OCI-LY7 (cell line): Measurements from ENCODE around the gene PSMD7. TPM values are rescaled to one million over a fixed set of nuclear protein-coding genes. Genes with fewer than 3 reads are reported as not detected.
A peak's percentile ranks its signal among the peaks of the same experiment; 100 is the strongest.

ENCODE experiments used
- BruUV-seq: library from RNA; stranded (reverse); fragments of 400-500 nt; replicated peaks from 2 replicates; lab custom pipeline; 2021; lab: Mats Ljungman, UMichigan
- CTCF ChIA-PET: fragments of 300-600 bp; sonication (Branson Sonifier 250); formaldehyde crosslinking; loops from one replicate; lab custom pipeline; 2022; ENCODE audit warnings: antibody characterized with exemption; ENCODE audit not compliant: unreplicated experiment; lab: Charles Lee
- POLR2A ChIA-PET: fragments of 300-600 bp; sonication (Branson Sonifier 250); formaldehyde crosslinking; loops from one replicate; lab custom pipeline; 2022; ENCODE audit warnings: antibody characterized with exemption; lab: Charles Lee
- DNase-seq: peaks from one replicate; pipeline ENCODE4 v3.0.0-alpha.2; 2015; ENCODE audit warnings: low spot score
- H2AFZ ChIP-seq: fragments of 200-600 bp; sonication (generic), shearing (Covaris generic); 2 replicates; pipeline ENCODE4 v1.6.1; 2014; ENCODE audit warnings: mild to moderate bottlenecking, antibody characterized with exemption, low read length, moderate library complexity
- H3K27ac ChIP-seq: fragments of 200-600 bp; sonication (generic); 2 replicates; pipeline ENCODE4 v1.5.1; 2014; ENCODE audit warnings: mixed run types, low read depth, mild to moderate bottlenecking, moderate library complexity, low read length, inconsistent platforms; ENCODE audit not compliant: poor library complexity, severe bottlenecking
- H3K36me3 ChIP-seq: fragments of 200-600 bp; sonication (generic); 2 replicates; pipeline ENCODE4 v1.6.1; 2014; ENCODE audit warnings: mild to moderate bottlenecking, antibody characterized with exemption, low read length, moderate library complexity, mixed read lengths; ENCODE audit not compliant: insufficient read depth
- H3K4me1 ChIP-seq: fragments of 200-600 bp; sonication (generic); 2 replicates; pipeline ENCODE4 v1.5.1; 2014; ENCODE audit warnings: mild to moderate bottlenecking, low read length; ENCODE audit not compliant: insufficient read depth, poor library complexity, severe bottlenecking
- H3K4me2 ChIP-seq: fragments of 200-600 bp; sonication (generic); 2 replicates; pipeline ENCODE4 v1.6.1; 2014; ENCODE audit warnings: mild to moderate bottlenecking, low read length
- H3K4me3 ChIP-seq: fragments of 200-600 bp; sonication (generic); 2 replicates; pipeline ENCODE4 v1.5.1; 2014; ENCODE audit warnings: mild to moderate bottlenecking, low read depth, low read length; ENCODE audit not compliant: poor library complexity, severe bottlenecking
- H3K79me2 ChIP-seq: fragments of 200-600 bp; sonication (generic); 2 replicates; pipeline ENCODE4 v1.6.1; 2016; ENCODE audit warnings: low read depth, mild to moderate bottlenecking, low read length, moderate library complexity, mixed read lengths; ENCODE audit not compliant: insufficient read depth
- H3K9me2 ChIP-seq: fragments of 200-600 bp; sonication (generic); 2 replicates; pipeline ENCODE4 v1.6.1; 2016; ENCODE audit warnings: mild to moderate bottlenecking, low read length, mixed read lengths; ENCODE audit not compliant: insufficient read depth
- H3K9me3 ChIP-seq: fragments of 200-600 bp; sonication (generic); 2 replicates; pipeline ENCODE4 v1.6.1; 2014; ENCODE audit warnings: mild to moderate bottlenecking, mixed run types, low read length, mixed read lengths
- H4K20me1 ChIP-seq: fragments of 200-600 bp; sonication (generic); 2 replicates; pipeline ENCODE4 v1.6.1; 2014; ENCODE audit warnings: mild to moderate bottlenecking, antibody characterized with exemption, low read length, moderate library complexity, mixed read lengths; ENCODE audit not compliant: insufficient read depth
- CTCF ChIP-seq: fragments of 200-600 bp; sonication (generic); conservative IDR thresholded peaks from 2 replicates; pipeline ENCODE4 v1.5.1; 2014; ENCODE audit warnings: mild to moderate bottlenecking, antibody characterized with exemption, low read length, moderate library complexity, mixed read lengths
- EZH2phosphoT487 ChIP-seq: fragments of 200-600 bp; sonication (generic); IDR thresholded peaks from 2 replicates; pipeline ENCODE4 v1.6.1; 2018; ENCODE audit warnings: low read depth, borderline replicate concordance, mild to moderate bottlenecking, mixed run types, antibody characterized with exemption, low read length, moderate library complexity, mixed read lengths
- intact Hi-C: fragments of 100-400 bp; cut with micrococcal nuclease; formaldehyde crosslinking; loops from one replicate; pipeline ENCODE4 v1.10.0; 2022; ENCODE audit not compliant: unreplicated experiment
- total RNA-seq, 2 experiments: library from RNA; depleted of rRNA in 1 of 2; stranded (reverse); fragments of >200 nt in 1 of 2; shearing (Covaris generic) in 1 of 2; gene quantifications; 2 replicates each; pipeline ENCODE4 v1.2.3, GENCODE V29; 2014 to 2022

The PSMD7 gene
- total RNA-seq, 2 experiments from 2014 or later, result 80.6 to 144 TPM

DNA sequence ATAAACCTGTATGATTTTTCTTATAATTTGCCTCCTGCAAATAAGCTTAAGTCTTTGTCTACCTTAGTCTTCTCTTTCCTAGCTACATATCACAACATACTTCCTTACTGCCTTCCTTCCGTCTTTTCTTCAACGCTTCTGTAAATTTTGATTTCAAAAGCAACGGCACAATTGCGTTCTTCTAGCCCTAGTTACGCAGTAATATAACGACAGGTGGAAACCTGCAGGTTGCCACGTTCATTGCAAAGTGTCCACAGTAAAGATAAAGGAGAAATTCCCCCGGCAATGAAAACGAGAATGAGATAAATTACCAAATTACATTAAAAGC, 546 bp upstream of the PSMD7 start:
- peaks cover 32% of the 10 kb centered on the region for H3K4me1 ChIP-seq
- peaks cover 25% of the 10 kb centered on the region for H4K20me1 ChIP-seq
- ChIA-PET CTCF (no interaction called here), POLR2A (interaction anchor here (0.7 to 1.1 kb wide), 3 partner anchors 10 to 40 kb away, joined by 3 to 5 read pairs (median 4); no protein-coding TSS in a partner anchor)
- H3K9me2 ChIP-seq, result no peaks in the 10 kb centered on the region
- peak; percentile 65 for DNase-seq
- peaks cover 4% of the 10 kb centered on the region; the same call in 1 of the 2 replicates for H3K9me3 ChIP-seq
- peak overlapping the region; percentile 56 for H2AFZ ChIP-seq
- H3K79me2 ChIP-seq, result peaks cover 59% of the 10 kb centered on the region
- TF ChIP-seq EZH2phosphoT487 (no peak), CTCF (no peak)
- H3K36me3 ChIP-seq, result peaks cover 66% of the 10 kb centered on the region
- peak overlapping the region; percentile 99 for H3K4me2 ChIP-seq
- peak overlapping the region; percentile 92 for H3K4me3 ChIP-seq
- intact Hi-C loops, result no loop called here
- TSS peak; percentile 83 for BruUV-seq
- peak overlapping the region; percentile 82 for H3K27ac ChIP-seq

DNA sequence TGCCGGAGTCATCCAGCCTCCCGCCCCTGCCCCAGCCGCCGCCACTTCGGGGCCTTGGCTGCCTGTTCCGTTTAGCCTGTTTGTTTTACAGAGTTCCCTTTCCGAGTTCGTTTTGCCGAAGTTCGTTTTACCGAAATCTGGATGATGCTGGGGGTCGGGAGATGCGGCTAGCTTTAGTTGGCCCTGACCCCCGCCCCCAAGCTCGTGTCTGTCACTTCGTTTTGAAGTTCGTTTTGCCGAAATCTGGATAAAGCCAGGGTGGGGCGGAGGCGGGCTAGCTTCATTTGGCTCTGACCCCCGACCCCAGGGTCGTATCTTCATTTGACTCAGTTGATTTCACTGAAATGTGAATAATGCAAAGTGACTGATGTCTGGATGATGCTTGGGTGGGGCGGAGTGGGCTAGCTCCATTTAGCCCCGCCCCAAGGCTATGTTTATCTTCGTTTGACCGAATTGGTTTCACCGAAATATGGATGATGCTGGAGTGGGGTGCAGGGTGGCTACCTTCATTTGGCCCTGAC, 591 bp downstream of the PSMD7 start:
- Histone ChIP-seq H3K9me3 (no peaks in the 10 kb centered on the region), H4K20me1 (peaks cover 28% of the 10 kb centered on the region), H3K27ac (peak overlapping the region; percentile 82), H3K4me2 (peak overlapping the region; percentile 99), H2AFZ (peak overlapping the region; percentile 56; the same call in 1 of the 2 replicates), H3K4me3 (peak overlapping the region; percentile 92), H3K9me2 (no peaks in the 10 kb centered on the region), H3K36me3 (peaks cover 67% of the 10 kb centered on the region), H3K79me2 (peaks cover 59% of the 10 kb centered on the region), H3K4me1 (peaks cover 30% of the 10 kb centered on the region)
- no TSS peak for BruUV-seq
- POLR2A ChIA-PET, result interaction anchor here (0.7 to 2.0 kb wide), 6 partner anchors 11 to 404 kb away, joined by 3 to 15 read pairs (median 3); partner anchors contain the start of gene MLKL
- intact Hi-C loops, result no loop called here
- DNase-seq, result peak; percentile 50
- CTCF ChIA-PET, result no interaction called here
- TF ChIP-seq CTCF, result no peak
- TF ChIP-seq EZH2phosphoT487, result no peak

DNA sequence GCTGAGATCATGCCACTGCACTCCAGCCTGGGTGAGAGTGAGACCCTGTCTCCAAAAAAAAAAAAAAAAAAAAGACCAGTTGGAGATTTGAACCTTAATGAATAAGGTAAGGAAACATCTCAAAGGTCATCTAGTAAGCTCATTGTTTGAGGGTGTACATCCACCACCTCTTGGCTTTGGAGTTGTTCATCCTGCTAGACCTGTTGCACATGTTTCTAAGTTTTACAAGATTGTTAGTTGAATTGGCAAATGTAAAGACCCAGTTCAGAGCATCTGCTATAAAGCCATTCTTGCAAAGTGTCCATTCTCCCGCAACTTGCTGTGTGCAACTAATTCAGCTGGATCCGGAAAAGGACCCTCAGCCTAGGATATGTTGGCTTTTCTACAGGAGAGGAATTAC, 1.5 kb downstream of the PSMD7 start:
- ChIA-PET CTCF (no interaction called here), POLR2A (interaction anchor here (0.5 to 2.0 kb wide), 6 partner anchors 10 to 1356 kb away, joined by 3 to 15 read pairs (median 4); partner anchors contain the start of gene MLKL)
- TF ChIP-seq CTCF, result no peak
- TF ChIP-seq EZH2phosphoT487, result no peak
- TSS peak; percentile 41 for BruUV-seq
- peaks cover 69% of the 10 kb centered on the region for H3K36me3 ChIP-seq
- H3K4me1 ChIP-seq, result peaks cover 30% of the 10 kb centered on the region
- no peaks in the 10 kb centered on the region for H3K9me3 ChIP-seq
- no peak for DNase-seq
- intact Hi-C loops, result no loop called here
- peaks cover 28% of the 10 kb centered on the region for H4K20me1 ChIP-seq
- no peaks in the 10 kb centered on the region for H3K9me2 ChIP-seq
- H3K79me2 ChIP-seq, result peaks cover 59% of the 10 kb centered on the region
- peak overlapping the region; percentile 26 for H3K27ac ChIP-seq
- peak overlapping the region; percentile 99 for H3K4me2 ChIP-seq
- H2AFZ ChIP-seq, result no peak overlapping the region
- peak overlapping the region; percentile 92 for H3K4me3 ChIP-seq
